HL-60 (cell line): Measurements from ENCODE around the gene RPP30.

Experiments used
- DNase-seq, 2 experiments: peaks; one replicate each; pipeline ENCODE4 v3.0.0-alpha.2; 2010 to 2020; ENCODE audit warnings: low read depth in 1 of 2, low spot score in 1 of 2
- H3K27ac ChIP-seq: fragments of 250-450 bp; sonication (Bioruptor Pico); replicated peaks from 2 replicates; pipeline ENCODE4 v1.5.1; 2020; ENCODE audit warnings: mild to moderate bottlenecking, moderate library complexity
- H3K27me3 ChIP-seq: fragments of 250-450 bp; sonication (Bioruptor Pico); 2 replicates; pipeline ENCODE4 v1.5.1; 2021; ENCODE audit warnings: mild to moderate bottlenecking, moderate library complexity; ENCODE audit not compliant: insufficient read depth, poor library complexity, severe bottlenecking
- H3K4me3 ChIP-seq: replicated peaks from 2 replicates; pipeline ENCODE4 v1.5.1; 2011; ENCODE audit warnings: mild to moderate bottlenecking, control low read depth, low read length; ENCODE audit not compliant: insufficient read depth
- GABPA ChIP-seq: IDR thresholded peaks from 2 replicates; pipeline ENCODE4 v1.6.1; 2012; ENCODE audit warnings: low read depth
- POLR2AphosphoS5 ChIP-seq: IDR thresholded peaks from 2 replicates; pipeline ENCODE4 v1.6.1; 2012; ENCODE audit warnings: low read depth
- SPI1 ChIP-seq: IDR thresholded peaks from 2 replicates; pipeline ENCODE4 v1.6.1; 2012; ENCODE audit warnings: low read depth, mild to moderate bottlenecking, borderline replicate concordance
- TF ChIP-seq, protein P1 (sequence below): IDR thresholded peaks from 2 replicates; pipeline ENCODE4 v1.6.1; 2012; ENCODE audit warnings: low read depth; ENCODE audit not compliant: insufficient replicate concordance
- TF ChIP-seq, protein P2 (sequence below): IDR thresholded peaks from one replicate; pipeline ENCODE4 v1.5.1; 2011; ENCODE audit warnings: low read length, control low read depth, inconsistent platforms; ENCODE audit not compliant: insufficient read depth

RPP30 gene

DNA sequence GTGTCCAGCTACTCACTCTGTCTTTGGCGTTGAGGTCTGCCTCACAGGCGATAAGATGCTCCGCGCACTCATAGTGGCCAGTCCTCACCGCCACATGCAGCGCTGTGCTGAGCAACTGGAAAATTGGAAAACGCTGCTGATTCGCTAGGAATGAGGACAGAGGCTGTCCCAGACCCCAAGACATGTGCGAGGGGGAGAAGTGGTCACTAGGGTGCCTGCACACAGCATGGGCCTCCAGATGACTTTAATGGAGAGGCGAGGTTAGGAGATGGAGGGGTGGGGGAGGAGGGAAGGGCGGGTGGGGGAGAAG lies 43.9 kb downstream of the RPP30 start:
- no peak overlapping the region for H3K27ac ChIP-seq
- peaks cover 2% of the 10 kb centered on the region for H3K27me3 ChIP-seq
- DNase-seq: no peak
- TF ChIP-seq, protein P1, sequence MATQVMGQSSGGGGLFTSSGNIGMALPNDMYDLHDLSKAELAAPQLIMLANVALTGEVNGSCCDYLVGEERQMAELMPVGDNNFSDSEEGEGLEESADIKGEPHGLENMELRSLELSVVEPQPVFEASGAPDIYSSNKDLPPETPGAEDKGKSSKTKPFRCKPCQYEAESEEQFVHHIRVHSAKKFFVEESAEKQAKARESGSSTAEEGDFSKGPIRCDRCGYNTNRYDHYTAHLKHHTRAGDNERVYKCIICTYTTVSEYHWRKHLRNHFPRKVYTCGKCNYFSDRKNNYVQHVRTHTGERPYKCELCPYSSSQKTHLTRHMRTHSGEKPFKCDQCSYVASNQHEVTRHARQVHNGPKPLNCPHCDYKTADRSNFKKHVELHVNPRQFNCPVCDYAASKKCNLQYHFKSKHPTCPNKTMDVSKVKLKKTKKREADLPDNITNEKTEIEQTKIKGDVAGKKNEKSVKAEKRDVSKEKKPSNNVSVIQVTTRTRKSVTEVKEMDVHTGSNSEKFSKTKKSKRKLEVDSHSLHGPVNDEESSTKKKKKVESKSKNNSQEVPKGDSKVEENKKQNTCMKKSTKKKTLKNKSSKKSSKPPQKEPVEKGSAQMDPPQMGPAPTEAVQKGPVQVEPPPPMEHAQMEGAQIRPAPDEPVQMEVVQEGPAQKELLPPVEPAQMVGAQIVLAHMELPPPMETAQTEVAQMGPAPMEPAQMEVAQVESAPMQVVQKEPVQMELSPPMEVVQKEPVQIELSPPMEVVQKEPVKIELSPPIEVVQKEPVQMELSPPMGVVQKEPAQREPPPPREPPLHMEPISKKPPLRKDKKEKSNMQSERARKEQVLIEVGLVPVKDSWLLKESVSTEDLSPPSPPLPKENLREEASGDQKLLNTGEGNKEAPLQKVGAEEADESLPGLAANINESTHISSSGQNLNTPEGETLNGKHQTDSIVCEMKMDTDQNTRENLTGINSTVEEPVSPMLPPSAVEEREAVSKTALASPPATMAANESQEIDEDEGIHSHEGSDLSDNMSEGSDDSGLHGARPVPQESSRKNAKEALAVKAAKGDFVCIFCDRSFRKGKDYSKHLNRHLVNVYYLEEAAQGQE: no peak
- TF ChIP-seq GABPA (no peak), SPI1 (no peak), POLR2AphosphoS5 (no peak)
- TF ChIP-seq, protein P2, sequence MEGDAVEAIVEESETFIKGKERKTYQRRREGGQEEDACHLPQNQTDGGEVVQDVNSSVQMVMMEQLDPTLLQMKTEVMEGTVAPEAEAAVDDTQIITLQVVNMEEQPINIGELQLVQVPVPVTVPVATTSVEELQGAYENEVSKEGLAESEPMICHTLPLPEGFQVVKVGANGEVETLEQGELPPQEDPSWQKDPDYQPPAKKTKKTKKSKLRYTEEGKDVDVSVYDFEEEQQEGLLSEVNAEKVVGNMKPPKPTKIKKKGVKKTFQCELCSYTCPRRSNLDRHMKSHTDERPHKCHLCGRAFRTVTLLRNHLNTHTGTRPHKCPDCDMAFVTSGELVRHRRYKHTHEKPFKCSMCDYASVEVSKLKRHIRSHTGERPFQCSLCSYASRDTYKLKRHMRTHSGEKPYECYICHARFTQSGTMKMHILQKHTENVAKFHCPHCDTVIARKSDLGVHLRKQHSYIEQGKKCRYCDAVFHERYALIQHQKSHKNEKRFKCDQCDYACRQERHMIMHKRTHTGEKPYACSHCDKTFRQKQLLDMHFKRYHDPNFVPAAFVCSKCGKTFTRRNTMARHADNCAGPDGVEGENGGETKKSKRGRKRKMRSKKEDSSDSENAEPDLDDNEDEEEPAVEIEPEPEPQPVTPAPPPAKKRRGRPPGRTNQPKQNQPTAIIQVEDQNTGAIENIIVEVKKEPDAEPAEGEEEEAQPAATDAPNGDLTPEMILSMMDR: no peak
- no peak overlapping the region for H3K4me3 ChIP-seq

DNA sequence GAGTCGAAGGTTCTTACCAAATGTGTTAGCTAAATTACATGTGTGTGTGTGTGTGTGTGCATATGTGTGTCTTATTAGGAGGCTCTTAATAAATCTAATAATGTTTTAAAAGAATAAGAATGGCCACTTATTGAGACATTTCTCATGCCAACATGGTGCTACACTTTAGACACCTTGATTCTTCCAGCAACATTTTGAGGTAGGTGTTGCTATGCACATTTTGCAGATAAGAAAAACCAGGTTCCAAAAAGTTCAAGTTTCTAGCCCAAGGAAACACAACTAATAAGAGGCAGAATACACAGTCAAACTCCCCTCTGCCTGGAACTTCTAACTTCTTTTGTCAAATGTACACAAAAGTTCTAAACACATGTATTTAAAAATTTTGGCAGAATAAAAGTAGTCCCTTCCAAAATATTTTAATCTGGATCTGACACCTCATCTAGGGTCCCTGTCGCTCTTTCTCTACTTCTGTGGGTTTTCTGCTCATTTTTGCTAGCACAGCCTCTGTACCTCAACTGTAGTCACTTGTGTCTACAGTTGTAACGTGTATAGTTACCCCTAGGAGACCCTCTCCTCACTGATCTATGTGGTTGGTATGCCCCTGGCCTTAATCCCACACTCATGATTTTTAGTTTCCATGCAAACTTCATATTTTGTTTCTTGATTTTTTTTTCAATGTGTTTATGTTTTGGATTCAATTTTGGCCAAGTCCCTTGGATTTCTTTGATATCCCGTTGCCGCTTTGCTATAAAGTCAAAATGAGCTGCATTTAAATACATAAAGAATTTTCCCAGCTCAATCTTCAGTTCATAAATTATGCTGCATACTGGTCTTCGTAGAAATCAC lies 44.8 kb downstream of the RPP30 start:
- H3K27ac ChIP-seq: no peak overlapping the region
- DNase-seq: no peak
- no peak for TF ChIP-seq SPI1
- no peak for TF ChIP-seq POLR2AphosphoS5
- TF ChIP-seq, protein P2: no peak
- TF ChIP-seq, protein P1: no peak
- no peak for TF ChIP-seq GABPA
- H3K27me3 ChIP-seq: peaks cover 2% of the 10 kb centered on the region
- no peak overlapping the region for H3K4me3 ChIP-seq

DNA sequence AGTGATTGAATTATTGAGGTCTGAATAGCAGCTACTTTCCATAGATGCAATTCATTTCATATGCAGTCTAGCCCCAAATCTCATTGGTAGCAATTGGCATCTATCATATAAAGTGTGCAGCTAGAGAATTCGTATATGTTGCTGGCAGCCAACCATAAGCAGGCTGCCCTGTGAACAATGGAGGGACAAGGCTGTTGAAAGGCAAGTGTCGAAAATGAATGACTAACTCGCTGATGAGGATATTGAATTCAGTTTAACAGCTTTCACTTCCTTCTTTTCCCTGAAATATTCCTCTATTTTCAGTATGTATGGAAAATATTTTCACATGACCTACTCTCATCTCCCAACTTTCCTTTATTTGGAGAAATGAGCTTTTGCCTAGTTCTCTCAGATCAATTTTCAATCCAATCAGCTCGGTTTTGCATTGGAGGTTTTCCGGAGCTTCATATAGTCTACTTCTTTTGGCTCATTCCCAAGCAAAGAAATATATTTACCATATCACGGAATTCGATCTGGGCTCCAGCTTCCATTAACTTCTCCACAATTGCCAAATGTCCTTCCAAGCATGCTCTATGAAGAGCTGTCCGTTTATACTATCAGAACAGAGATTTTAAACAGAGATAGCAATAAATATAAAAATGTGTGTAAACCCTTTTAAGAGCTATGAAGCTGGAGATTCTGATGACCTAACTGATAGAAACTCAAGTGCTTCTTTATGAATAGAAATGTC lies 45.6 kb downstream of the RPP30 start:
- H3K4me3 ChIP-seq: no peak overlapping the region
- no peak for DNase-seq
- TF ChIP-seq GABPA: no peak
- TF ChIP-seq, protein P1: no peak
- no peak for TF ChIP-seq POLR2AphosphoS5
- TF ChIP-seq, protein P2: no peak
- TF ChIP-seq SPI1: no peak
- no peak overlapping the region for H3K27ac ChIP-seq
- peaks cover 5% of the 10 kb centered on the region for H3K27me3 ChIP-seq
